ENCODE measurements around the gene ASB13. TPM values are rescaled to one million over a fixed set of nuclear protein-coding genes. Genes with fewer than 3 reads are reported as not detected.

ASB13 gene
- total and polyA plus RNA-seq, 2 of the 13 experiments (the other 11 are each of a cell fraction or from before 2014, with no cell fraction given) = 9.3 to 15.4 TPM

GRCh38 chr10:5598085-5598690 is 68.2 kb downstream of the ASB13 start:
- no peak for FAIRE-seq

GRCh38 chr10:5596611-5597341 is 69.6 kb downstream of the ASB13 start:
- peaks cover 66% of the 10 kb centered on the region for H3K4me1 ChIP-seq (ENCODE audit: insufficient read depth, low read length)
- 63% methylated on average over 11 of the region's 26 CpGs for WGBS (ENCODE audit: low lambda C conversion rate)
- no peak; the same call in 2 of the 3 replicates for ATAC-seq
- in situ Hi-C loops (cut with HindIII; ENCODE audit: extremely low pct_ligation_motif_present, low pct_unique_long_range_greater_than_20kb) = no loop called here
- POLR2A ChIA-PET = no interaction called here
- no peak for DNase-seq (ENCODE audit: low spot score)
- H3K36me3 ChIP-seq (replicated peaks in 1 of 2; ENCODE audit: control insufficient read depth in 1 of 2, insufficient read depth in 2 of 2, low read length in 2 of 2) = no peaks in the 10 kb centered on the region
- BruUV-seq (replicated peaks) = no TSS peak
- no peaks in the 10 kb centered on the region for H3K9me3 ChIP-seq (ENCODE audit: low read length)
- H3K27me3 ChIP-seq (ENCODE audit: control insufficient read depth in 1 of 2, insufficient read depth in 2 of 2, low read length in 2 of 2) = peaks cover 1 to 14% of the 10 kb centered on the region in 2 experiments; a peak in 3 of 5 replicates
- H3K79me2 ChIP-seq (ENCODE audit: insufficient read depth, low read length) = no peaks in the 10 kb centered on the region
- H3K27ac ChIP-seq (ENCODE audit: extremely low read length, insufficient read depth, low read length) = no peak overlapping the region
- CTCF ChIA-PET (ENCODE audit: low intra/inter-chr PET ratio, low total read pairs) = no interaction called here
- H3K4me3 ChIP-seq (replicated peaks in 1 of 3; ENCODE audit: insufficient read depth in 1 of 3, low read depth in 2 of 3, low read length in 3 of 3) = no peak overlapping the region
- no peaks in the 10 kb centered on the region for H4K20me1 ChIP-seq (ENCODE audit: insufficient read depth, low read length)
- TF ChIP-seq SATB2 (CRISPR knock-in tag; IDR thresholded peaks at IDR 0.05) = no peak
- TF ChIP-seq, protein P1, sequence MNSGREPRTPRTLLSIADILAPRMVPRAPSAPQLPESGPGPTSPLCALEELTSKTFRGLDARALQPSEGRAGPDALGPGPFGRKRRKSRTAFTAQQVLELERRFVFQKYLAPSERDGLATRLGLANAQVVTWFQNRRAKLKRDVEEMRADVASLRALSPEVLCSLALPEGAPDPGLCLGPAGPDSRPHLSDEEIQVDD (CRISPR knock-in tag; IDR thresholded peaks at IDR 0.05; ENCODE audit: borderline replicate concordance) = no peak
- TF ChIP-seq ZNF317 (CRISPR knock-in tag; IDR thresholded peaks at IDR 0.05) = no peak
- TF ChIP-seq, protein P2, sequence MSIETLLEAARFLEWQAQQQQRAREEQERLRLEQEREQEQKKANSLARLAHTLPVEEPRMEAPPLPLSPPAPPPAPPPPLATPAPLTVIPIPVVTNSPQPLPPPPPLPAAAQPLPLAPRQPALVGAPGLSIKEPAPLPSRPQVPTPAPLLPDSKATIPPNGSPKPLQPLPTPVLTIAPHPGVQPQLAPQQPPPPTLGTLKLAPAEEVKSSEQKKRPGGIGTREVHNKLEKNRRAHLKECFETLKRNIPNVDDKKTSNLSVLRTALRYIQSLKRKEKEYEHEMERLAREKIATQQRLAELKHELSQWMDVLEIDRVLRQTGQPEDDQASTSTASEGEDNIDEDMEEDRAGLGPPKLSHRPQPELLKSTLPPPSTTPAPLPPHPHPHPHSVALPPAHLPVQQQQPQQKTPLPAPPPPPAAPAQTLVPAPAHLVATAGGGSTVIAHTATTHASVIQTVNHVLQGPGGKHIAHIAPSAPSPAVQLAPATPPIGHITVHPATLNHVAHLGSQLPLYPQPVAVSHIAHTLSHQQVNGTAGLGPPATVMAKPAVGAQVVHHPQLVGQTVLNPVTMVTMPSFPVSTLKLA (IDR thresholded peaks at IDR 0.05) = peak; percentile 70; the same call in 1 of the 2 replicates
- no peak for TF ChIP-seq ZNF724P (CRISPR knock-in tag; IDR thresholded peaks at IDR 0.05; ENCODE audit: borderline replicate concordance)
- TF ChIP-seq STAT5B (CRISPR knock-in tag; IDR thresholded peaks at IDR 0.05) = no peak
- intact Hi-C loops (cut with micrococcal nuclease; ENCODE audit: unreplicated experiment) = no loop called here
- no peak overlapping the region for H3K4me2 ChIP-seq (ENCODE audit: low read depth, low read length)
- H3K9ac ChIP-seq (ENCODE audit: insufficient read depth, low read depth, low read length) = no peak overlapping the region
- no peak overlapping the region for H2AFZ ChIP-seq (ENCODE audit: low read length)
- no peak for FAIRE-seq

More at GRCh38 chr10:5598085-5598690, 68.2 kb downstream of the ASB13 start:
- Histone ChIP-seq H4K20me1 (ENCODE audit: insufficient read depth, low read length) (no peaks in the 10 kb centered on the region), H3K79me2 (ENCODE audit: insufficient read depth, low read length) (no peaks in the 10 kb centered on the region), H3K36me3 (replicated peaks in 1 of 2; ENCODE audit: control insufficient read depth in 1 of 2, insufficient read depth in 2 of 2, low read length in 2 of 2) (no peaks in the 10 kb centered on the region), H3K27ac (ENCODE audit: extremely low read length, insufficient read depth, low read length) (no peak overlapping the region), H2AFZ (ENCODE audit: low read length) (no peak overlapping the region), H3K9ac (ENCODE audit: insufficient read depth, low read depth, low read length) (no peak overlapping the region), H3K4me3 (replicated peaks in 1 of 3; ENCODE audit: insufficient read depth in 1 of 3, low read depth in 2 of 3, low read length in 3 of 3) (no peak overlapping the region), H3K9me3 (ENCODE audit: low read length) (no peaks in the 10 kb centered on the region), H3K27me3 (ENCODE audit: control insufficient read depth in 1 of 2, insufficient read depth in 2 of 2, low read length in 2 of 2) (peaks cover 1 to 14% of the 10 kb centered on the region in 2 experiments; a peak in 3 of 5 replicates), H3K4me1 (ENCODE audit: insufficient read depth, low read length) (peaks cover 63% of the 10 kb centered on the region), H3K4me2 (ENCODE audit: low read depth, low read length) (no peak overlapping the region)
- no peak for DNase-seq (ENCODE audit: low spot score)
- in situ Hi-C loops (cut with HindIII; ENCODE audit: extremely low pct_ligation_motif_present, low pct_unique_long_range_greater_than_20kb) = no loop called here
- ChIA-PET POLR2A (no interaction called here), CTCF (ENCODE audit: low intra/inter-chr PET ratio, low total read pairs) (no interaction called here)
- 44% methylated on average over 11 of the region's 11 CpGs for WGBS (ENCODE audit: low lambda C conversion rate)
- intact Hi-C loops (cut with micrococcal nuclease; ENCODE audit: unreplicated experiment) = no loop called here
- ATAC-seq = no peak
- TF ChIP-seq, protein P3, sequence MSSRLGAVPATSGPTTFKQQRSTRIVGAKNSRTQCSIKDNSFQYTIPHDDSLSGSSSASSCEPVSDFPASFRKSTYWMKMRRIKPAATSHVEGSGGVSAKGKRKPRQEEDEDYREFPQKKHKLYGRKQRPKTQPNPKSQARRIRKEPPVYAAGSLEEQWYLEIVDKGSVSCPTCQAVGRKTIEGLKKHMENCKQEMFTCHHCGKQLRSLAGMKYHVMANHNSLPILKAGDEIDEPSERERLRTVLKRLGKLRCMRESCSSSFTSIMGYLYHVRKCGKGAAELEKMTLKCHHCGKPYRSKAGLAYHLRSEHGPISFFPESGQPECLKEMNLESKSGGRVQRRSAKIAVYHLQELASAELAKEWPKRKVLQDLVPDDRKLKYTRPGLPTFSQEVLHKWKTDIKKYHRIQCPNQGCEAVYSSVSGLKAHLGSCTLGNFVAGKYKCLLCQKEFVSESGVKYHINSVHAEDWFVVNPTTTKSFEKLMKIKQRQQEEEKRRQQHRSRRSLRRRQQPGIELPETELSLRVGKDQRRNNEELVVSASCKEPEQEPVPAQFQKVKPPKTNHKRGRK (CRISPR knock-in tag; IDR thresholded peaks at IDR 0.05) = 0 out of 2 replicates have a peak, but pooled peaks have one; percentile 12
- TF ChIP-seq ZC3H4 (CRISPR knock-in tag; IDR thresholded peaks at IDR 0.05; ENCODE audit: borderline replicate concordance) (no peak), FOXA1 (IDR thresholded peaks at IDR 0.05) (0 out of 2 replicates have a peak, but pooled peaks have one; percentile 12), FOXA1 (CRISPR knock-in tag; IDR thresholded peaks at IDR 0.05) (no peak), ZNF775 (CRISPR knock-in tag; IDR thresholded peaks at IDR 0.05; ENCODE audit: borderline replicate concordance) (peak; percentile 46; the same call in 1 of the 2 replicates)
- no TSS peak for BruUV-seq (replicated peaks)
